Measurements from ENCODE around the gene JHY. TPM values are rescaled to one million over a fixed set of nuclear protein-coding genes. Genes with fewer than 3 reads are reported as not detected.

The JHY gene
- total RNA-seq, 1 experiment from 2014 or later: 2.6 TPM

GRCh38 chr11:122888162-122888561 is 5.6 kb downstream of the JHY start:
- H3K27ac ChIP-seq: no peak overlapping the region
- no peaks in the 10 kb centered on the region for H3K36me3 ChIP-seq
- no peak for DNase-seq (ENCODE audit: low read depth in 1 of 2, low spot score in 2 of 2)
- H3K9me3 ChIP-seq (replicated peaks): no peaks in the 10 kb centered on the region
- no peaks in the 10 kb centered on the region for H3K27me3 ChIP-seq (replicated peaks)
- H3K4me1 ChIP-seq (replicated peaks): peaks cover 6% of the 10 kb centered on the region; the same call in 1 of the 2 replicates
- no peak overlapping the region for H3K4me3 ChIP-seq

GRCh38 chr11:122893131-122893530 is 10.6 kb downstream of the JHY start:
- Histone ChIP-seq H3K27me3 (replicated peaks) (no peaks in the 10 kb centered on the region), H3K9me3 (replicated peaks) (no peaks in the 10 kb centered on the region), H3K36me3 (no peaks in the 10 kb centered on the region), H3K4me1 (replicated peaks) (peaks cover 10% of the 10 kb centered on the region; the same call in 1 of the 2 replicates), H3K27ac (no peak overlapping the region), H3K4me3 (no peak overlapping the region)
- DNase-seq (ENCODE audit: low read depth in 1 of 2, low spot score in 2 of 2): no peak

- Histone ChIP-seq H3K27me3 (replicated peaks) (no peaks in the 10 kb centered on the region), H3K4me3 (no peak overlapping the region), H3K36me3 (no peaks in the 10 kb centered on the region), H3K9me3 (replicated peaks) (no peaks in the 10 kb centered on the region), H3K27ac (no peak overlapping the region), H3K4me1 (replicated peaks) (peaks cover 10% of the 10 kb centered on the region; the same call in 1 of the 2 replicates)
- no peak for DNase-seq (ENCODE audit: low read depth in 1 of 2, low spot score in 2 of 2)
Observed at GRCh38 chr11:122895563-122895962, 13.0 kb downstream of the JHY start.

- Histone ChIP-seq H3K4me1 (replicated peaks) (peaks cover 10% of the 10 kb centered on the region; the same call in 1 of the 2 replicates), H3K27me3 (replicated peaks) (no peaks in the 10 kb centered on the region), H3K4me3 (no peak overlapping the region), H3K9me3 (replicated peaks) (no peaks in the 10 kb centered on the region), H3K27ac (no peak overlapping the region), H3K36me3 (no peaks in the 10 kb centered on the region)
- DNase-seq (ENCODE audit: low read depth in 1 of 2, low spot score in 2 of 2): no peak
Observed at GRCh38 chr11:122897606-122898210, 15.1 kb downstream of the JHY start.

GRCh38 chr11:122898799-122899198 is 16.2 kb downstream of the JHY start:
- H3K27me3 ChIP-seq (replicated peaks): no peaks in the 10 kb centered on the region
- no peaks in the 10 kb centered on the region for H3K36me3 ChIP-seq
- H3K9me3 ChIP-seq (replicated peaks): no peaks in the 10 kb centered on the region
- DNase-seq (ENCODE audit: low read depth in 1 of 2, low spot score in 2 of 2): no peak
- H3K27ac ChIP-seq: no peak overlapping the region
- H3K4me1 ChIP-seq (replicated peaks): peaks cover 10% of the 10 kb centered on the region; the same call in 1 of the 2 replicates
- H3K4me3 ChIP-seq: no peak overlapping the region

- no peaks in the 10 kb centered on the region for H3K9me3 ChIP-seq (replicated peaks)
- H3K36me3 ChIP-seq: no peaks in the 10 kb centered on the region
- no peak overlapping the region for H3K27ac ChIP-seq
- H3K27me3 ChIP-seq (replicated peaks): no peaks in the 10 kb centered on the region
- H3K4me1 ChIP-seq (replicated peaks): peaks cover 7% of the 10 kb centered on the region; the same call in 1 of the 2 replicates
- no peak overlapping the region for H3K4me3 ChIP-seq
- no peak for DNase-seq (ENCODE audit: low read depth in 1 of 2, low spot score in 2 of 2)
Observed at GRCh38 chr11:122900587-122901202, 18.1 kb downstream of the JHY start.

GRCh38 chr11:122902951-122903350 is 20.4 kb downstream of the JHY start:
- Histone ChIP-seq H3K27ac (no peak overlapping the region), H3K4me1 (replicated peaks) (peaks cover 1% of the 10 kb centered on the region; the same call in 1 of the 2 replicates), H3K36me3 (no peaks in the 10 kb centered on the region), H3K27me3 (replicated peaks) (no peaks in the 10 kb centered on the region), H3K4me3 (no peak overlapping the region), H3K9me3 (replicated peaks) (no peaks in the 10 kb centered on the region)
- no peak for DNase-seq (ENCODE audit: low read depth in 1 of 2, low spot score in 2 of 2)

- no peaks in the 10 kb centered on the region for H3K4me1 ChIP-seq (replicated peaks)
- no peaks in the 10 kb centered on the region for H3K9me3 ChIP-seq (replicated peaks)
- no peaks in the 10 kb centered on the region for H3K27me3 ChIP-seq (replicated peaks)
- H3K27ac ChIP-seq: no peak overlapping the region
- no peak overlapping the region for H3K4me3 ChIP-seq
- H3K36me3 ChIP-seq: no peaks in the 10 kb centered on the region
- DNase-seq (ENCODE audit: low read depth in 1 of 2, low spot score in 2 of 2): no peak
Observed at GRCh38 chr11:122910775-122911174, 28.2 kb downstream of the JHY start.

GRCh38 chr11:122917311-122917710 is 34.8 kb downstream of the JHY start:
- Histone ChIP-seq H3K27ac (no peak overlapping the region), H3K9me3 (replicated peaks) (no peaks in the 10 kb centered on the region)
- no peak for DNase-seq (ENCODE audit: low read depth in 1 of 2, low spot score in 2 of 2)

GRCh38 chr11:122918734-122919133 is 36.2 kb downstream of the JHY start:
- Histone ChIP-seq H3K4me1 (replicated peaks) (no peaks in the 10 kb centered on the region), H3K9me3 (replicated peaks) (no peaks in the 10 kb centered on the region), H3K27ac (no peak overlapping the region)

More at GRCh38 chr11:122917311-122917710, 34.8 kb downstream of the JHY start:
- no peak overlapping the region for H3K4me3 ChIP-seq
- H3K4me1 ChIP-seq (replicated peaks): no peaks in the 10 kb centered on the region
- H3K27me3 ChIP-seq (replicated peaks): no peaks in the 10 kb centered on the region
- H3K36me3 ChIP-seq: no peaks in the 10 kb centered on the region

GRCh38 chr11:122920579-122920978 is 38.0 kb downstream of the JHY start:
- no peaks in the 10 kb centered on the region for H3K36me3 ChIP-seq

More at GRCh38 chr11:122918734-122919133, 36.2 kb downstream of the JHY start:
- DNase-seq (ENCODE audit: low read depth in 1 of 2, low spot score in 2 of 2): no peak
- H3K36me3 ChIP-seq: no peaks in the 10 kb centered on the region
- no peaks in the 10 kb centered on the region for H3K27me3 ChIP-seq (replicated peaks)
- H3K4me3 ChIP-seq: no peak overlapping the region

GRCh38 chr11:122922893-122923292 is 40.3 kb downstream of the JHY start:
- Histone ChIP-seq H3K36me3 (no peaks in the 10 kb centered on the region), H3K27ac (no peak overlapping the region), H3K9me3 (replicated peaks) (no peaks in the 10 kb centered on the region), H3K27me3 (replicated peaks) (no peaks in the 10 kb centered on the region), H3K4me3 (no peak overlapping the region), H3K4me1 (replicated peaks) (no peaks in the 10 kb centered on the region)
- DNase-seq (ENCODE audit: low read depth in 1 of 2, low spot score in 2 of 2): no peak

More at GRCh38 chr11:122920579-122920978, 38.0 kb downstream of the JHY start:
- no peaks in the 10 kb centered on the region for H3K4me1 ChIP-seq (replicated peaks)
- no peak for DNase-seq (ENCODE audit: low read depth in 1 of 2, low spot score in 2 of 2)
- no peaks in the 10 kb centered on the region for H3K9me3 ChIP-seq (replicated peaks)
- H3K27me3 ChIP-seq (replicated peaks): no peaks in the 10 kb centered on the region
- H3K27ac ChIP-seq: no peak overlapping the region
- no peak overlapping the region for H3K4me3 ChIP-seq

GRCh38 chr11:122923302-122923701 is 40.7 kb downstream of the JHY start:
- no peak overlapping the region for H3K4me3 ChIP-seq
- no peaks in the 10 kb centered on the region for H3K27me3 ChIP-seq (replicated peaks)
- no peak overlapping the region for H3K27ac ChIP-seq
- H3K4me1 ChIP-seq (replicated peaks): no peaks in the 10 kb centered on the region
- no peaks in the 10 kb centered on the region for H3K9me3 ChIP-seq (replicated peaks)
- H3K36me3 ChIP-seq: no peaks in the 10 kb centered on the region
- DNase-seq (ENCODE audit: low read depth in 1 of 2, low spot score in 2 of 2): no peak

GRCh38 chr11:122931510-122931909 is 49.0 kb downstream of the JHY start:
- no peaks in the 10 kb centered on the region for H3K36me3 ChIP-seq

More at GRCh38 chr11:122931510-122931909, 49.0 kb downstream of the JHY start:
- H3K4me1 ChIP-seq (replicated peaks): no peaks in the 10 kb centered on the region
- no peaks in the 10 kb centered on the region for H3K27me3 ChIP-seq (replicated peaks)
- H3K27ac ChIP-seq: no peak overlapping the region
- no peak overlapping the region for H3K4me3 ChIP-seq
- H3K9me3 ChIP-seq (replicated peaks): no peaks in the 10 kb centered on the region
- no peak for DNase-seq (ENCODE audit: low read depth in 1 of 2, low spot score in 2 of 2)

Data from SJSA1 (cell line).